Activated CD4-positive, alpha-beta T cell treated with anti-CD3 and anti-CD28 coated beads, Interleukin-10, Interleukin-2, amounts not matched to agents 100 ng/mL and 50 ng/mL, durations not matched to agents 16 hours and 8 hours (primary cell): ENCODE data around the gene MARCHF10.
"Not testable (repeated sequence)": the region's sequence is repeated elsewhere in the genome, so short reads cannot be mapped to it uniquely, and the experiment has no call there.

Experiments used
- DNase-seq: peaks from one replicate; pipeline ENCODE4 v3.0.0-alpha.2; 2020

The MARCHF10 gene

GRCh38 chr17:62696256-62696655, 111.9 kb downstream of the MARCHF10 start:
- DNase-seq, result no peak

- not testable (repeated sequence) for DNase-seq
These were observed 112.9 kb downstream of the MARCHF10 start for GRCh38 chr17:62695093-62695738.

- no peak for DNase-seq
These were observed 114.3 kb downstream of the MARCHF10 start for GRCh38 chr17:62693616-62694409.

- peak; percentile 16 for DNase-seq
These were observed 115.2 kb downstream of the MARCHF10 start for GRCh38 chr17:62692721-62693431.

GRCh38 chr17:62692159-62692651, 115.9 kb downstream of the MARCHF10 start:
- no peak for DNase-seq

- not testable (repeated sequence) for DNase-seq
These were observed 116.6 kb downstream of the MARCHF10 start for GRCh38 chr17:62691589-62691915.

- no peak for DNase-seq
These were observed 117.8 kb downstream of the MARCHF10 start for GRCh38 chr17:62690168-62690897.

GRCh38 chr17:62689441-62690167, 118.5 kb downstream of the MARCHF10 start:
- DNase-seq, result no peak

GRCh38 chr17:62688398-62689160, 119.5 kb downstream of the MARCHF10 start:
- no peak for DNase-seq

- no peak for DNase-seq
These were observed 120.1 kb downstream of the MARCHF10 start for GRCh38 chr17:62687997-62688396.

GRCh38 chr17:62684179-62684578, 123.9 kb downstream of the MARCHF10 start:
- no peak for DNase-seq

GRCh38 chr17:62681939-62682381, 126.2 kb downstream of the MARCHF10 start:
- DNase-seq, result no peak

GRCh38 chr17:62681061-62681938, 126.8 kb downstream of the MARCHF10 start:
- no peak for DNase-seq

- no peak for DNase-seq
These were observed 127.5 kb downstream of the MARCHF10 start for GRCh38 chr17:62680541-62681052.

- no peak for DNase-seq
These were observed 128.2 kb downstream of the MARCHF10 start for GRCh38 chr17:62679866-62680377.

- no peak for DNase-seq
These were observed 129.7 kb downstream of the MARCHF10 start for GRCh38 chr17:62678214-62678919.

GRCh38 chr17:62676952-62677596, 131.0 kb downstream of the MARCHF10 start:
- no peak for DNase-seq

- DNase-seq, result no peak
These were observed 131.7 kb downstream of the MARCHF10 start for GRCh38 chr17:62676231-62676943.
